SU-DHL-6 (cell line): Measurements from ENCODE around the gene CALM3.

Experiments
- H2AFZ ChIP-seq: fragments of 200-600 bp; sonication (generic); 2 replicates; pipeline ENCODE4 v1.6.1; 2014; ENCODE audit warnings: low read depth, mild to moderate bottlenecking, moderate library complexity, mixed read lengths, antibody characterized with exemption, low read length; ENCODE audit not compliant: severe bottlenecking
- H3F3A ChIP-seq: fragments of 200-600 bp; shearing (Covaris generic); 2 replicates; pipeline ENCODE4 v1.6.0; 2016; ENCODE audit warnings: antibody characterized with exemption, mild to moderate bottlenecking; ENCODE audit not compliant: insufficient read depth
- H3K27ac ChIP-seq: fragments of 200-600 bp; sonication (generic); 2 replicates; pipeline ENCODE4 v1.5.1; 2016; ENCODE audit warnings: low read depth, mild to moderate bottlenecking, low read length, moderate library complexity, mixed read lengths
- H3K27me3 ChIP-seq: fragments of 200-600 bp; sonication (generic), shearing (Covaris generic); 2 replicates; pipeline ENCODE4 v1.6.0; 2014; ENCODE audit warnings: mild to moderate bottlenecking, low read length
- H3K36me3 ChIP-seq: fragments of 200-600 bp; sonication (generic); 2 replicates; pipeline ENCODE4 v1.6.1; 2014; ENCODE audit warnings: mild to moderate bottlenecking, low read length, mixed read lengths
- H3K4me2 ChIP-seq: fragments of 300-600, 200-600 bp; shearing (Covaris generic), sonication (generic); 2 replicates; pipeline ENCODE4 v1.6.0; 2014; ENCODE audit warnings: low read length, low read depth, mild to moderate bottlenecking; ENCODE audit not compliant: poor library complexity, severe bottlenecking
- H3K4me3 ChIP-seq: fragments of 200-600 bp; sonication (generic); 2 replicates; pipeline ENCODE4 v1.5.1; 2014; ENCODE audit warnings: antibody characterized with exemption, low read length, mild to moderate bottlenecking, mixed read lengths; ENCODE audit not compliant: insufficient read depth, poor library complexity, severe bottlenecking
- H3K79me2 ChIP-seq: fragments of 200-600 bp; sonication (generic); 2 replicates; pipeline ENCODE4 v1.6.1; 2014; ENCODE audit warnings: mild to moderate bottlenecking, low read length, moderate library complexity; ENCODE audit not compliant: insufficient read depth
- H3K9ac ChIP-seq: fragments of 200-600 bp; sonication (generic); 2 replicates; pipeline ENCODE4 v1.7.0; 2014; ENCODE audit warnings: mild to moderate bottlenecking, low read length
- H3K9me2 ChIP-seq: fragments of 200-600 bp; sonication (generic); replicated peaks from 2 replicates; pipeline ENCODE4 v1.6.1; 2014; ENCODE audit warnings: low read length; ENCODE audit not compliant: insufficient read depth
- H3K9me3 ChIP-seq: fragments of 200-600 bp; sonication (generic); 2 replicates; pipeline ENCODE4 v1.6.1; 2014; ENCODE audit warnings: low read length, mixed read lengths; ENCODE audit not compliant: insufficient read depth
- H4K20me1 ChIP-seq: fragments of 200-600 bp; sonication (generic); 2 replicates; pipeline ENCODE4 v1.6.1; 2014; ENCODE audit warnings: low read depth, mild to moderate bottlenecking, antibody characterized with exemption, low read length, moderate library complexity, mixed read lengths
- EZH2phosphoT487 ChIP-seq: fragments of 200-600 bp; sonication (generic), shearing (Covaris generic); conservative IDR thresholded peaks from 2 replicates; pipeline ENCODE4 v1.6.1; 2018; ENCODE audit warnings: mild to moderate bottlenecking, antibody characterized with exemption, low read length, moderate library complexity, mixed read lengths
- TF ChIP-seq, protein P1 (sequence below): fragments of 200-600 bp; sonication (generic); IDR thresholded peaks from one replicate; pipeline ENCODE4 v1.5.1; 2017; ENCODE audit warnings: antibody characterized with exemption, mild to moderate bottlenecking, low read length, moderate library complexity; ENCODE audit not compliant: insufficient read depth, poor library complexity, severe bottlenecking

The CALM3 gene

DNA sequence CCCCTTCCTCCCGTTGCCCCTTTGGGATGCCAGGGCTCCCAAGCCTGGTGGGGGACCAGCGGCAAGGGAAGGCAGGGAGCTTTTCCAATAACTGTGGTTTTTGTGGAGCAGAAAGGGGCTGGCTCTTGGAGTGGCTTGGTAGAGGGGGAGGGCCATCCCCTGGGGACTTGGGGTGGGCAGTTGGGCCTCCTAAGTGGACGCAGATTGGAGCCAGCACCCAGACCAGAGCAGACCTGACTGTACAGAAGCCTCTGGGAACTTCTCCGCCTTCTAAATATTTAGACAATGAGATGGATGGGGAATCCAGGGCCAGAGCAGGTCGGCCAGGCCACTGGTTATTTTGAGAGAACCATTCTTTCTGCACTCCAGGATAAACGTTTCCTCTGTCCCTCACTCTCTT, 19.6 kb downstream of the CALM3 start:
- Histone ChIP-seq H3K27me3 (no peaks in the 10 kb centered on the region), H3K36me3 (no peaks in the 10 kb centered on the region), H2AFZ (no peak overlapping the region), H3F3A (no peaks in the 10 kb centered on the region), H3K79me2 (no peaks in the 10 kb centered on the region), H3K9me2 (no peaks in the 10 kb centered on the region), H3K9ac (no peak overlapping the region), H3K27ac (no peak overlapping the region), H3K9me3 (no peaks in the 10 kb centered on the region), H4K20me1 (no peaks in the 10 kb centered on the region), H3K4me2 (no peak overlapping the region), H3K4me3 (no peak overlapping the region)
- TF ChIP-seq, protein P1, sequence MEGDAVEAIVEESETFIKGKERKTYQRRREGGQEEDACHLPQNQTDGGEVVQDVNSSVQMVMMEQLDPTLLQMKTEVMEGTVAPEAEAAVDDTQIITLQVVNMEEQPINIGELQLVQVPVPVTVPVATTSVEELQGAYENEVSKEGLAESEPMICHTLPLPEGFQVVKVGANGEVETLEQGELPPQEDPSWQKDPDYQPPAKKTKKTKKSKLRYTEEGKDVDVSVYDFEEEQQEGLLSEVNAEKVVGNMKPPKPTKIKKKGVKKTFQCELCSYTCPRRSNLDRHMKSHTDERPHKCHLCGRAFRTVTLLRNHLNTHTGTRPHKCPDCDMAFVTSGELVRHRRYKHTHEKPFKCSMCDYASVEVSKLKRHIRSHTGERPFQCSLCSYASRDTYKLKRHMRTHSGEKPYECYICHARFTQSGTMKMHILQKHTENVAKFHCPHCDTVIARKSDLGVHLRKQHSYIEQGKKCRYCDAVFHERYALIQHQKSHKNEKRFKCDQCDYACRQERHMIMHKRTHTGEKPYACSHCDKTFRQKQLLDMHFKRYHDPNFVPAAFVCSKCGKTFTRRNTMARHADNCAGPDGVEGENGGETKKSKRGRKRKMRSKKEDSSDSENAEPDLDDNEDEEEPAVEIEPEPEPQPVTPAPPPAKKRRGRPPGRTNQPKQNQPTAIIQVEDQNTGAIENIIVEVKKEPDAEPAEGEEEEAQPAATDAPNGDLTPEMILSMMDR = no peak
- no peak for TF ChIP-seq EZH2phosphoT487

DNA sequence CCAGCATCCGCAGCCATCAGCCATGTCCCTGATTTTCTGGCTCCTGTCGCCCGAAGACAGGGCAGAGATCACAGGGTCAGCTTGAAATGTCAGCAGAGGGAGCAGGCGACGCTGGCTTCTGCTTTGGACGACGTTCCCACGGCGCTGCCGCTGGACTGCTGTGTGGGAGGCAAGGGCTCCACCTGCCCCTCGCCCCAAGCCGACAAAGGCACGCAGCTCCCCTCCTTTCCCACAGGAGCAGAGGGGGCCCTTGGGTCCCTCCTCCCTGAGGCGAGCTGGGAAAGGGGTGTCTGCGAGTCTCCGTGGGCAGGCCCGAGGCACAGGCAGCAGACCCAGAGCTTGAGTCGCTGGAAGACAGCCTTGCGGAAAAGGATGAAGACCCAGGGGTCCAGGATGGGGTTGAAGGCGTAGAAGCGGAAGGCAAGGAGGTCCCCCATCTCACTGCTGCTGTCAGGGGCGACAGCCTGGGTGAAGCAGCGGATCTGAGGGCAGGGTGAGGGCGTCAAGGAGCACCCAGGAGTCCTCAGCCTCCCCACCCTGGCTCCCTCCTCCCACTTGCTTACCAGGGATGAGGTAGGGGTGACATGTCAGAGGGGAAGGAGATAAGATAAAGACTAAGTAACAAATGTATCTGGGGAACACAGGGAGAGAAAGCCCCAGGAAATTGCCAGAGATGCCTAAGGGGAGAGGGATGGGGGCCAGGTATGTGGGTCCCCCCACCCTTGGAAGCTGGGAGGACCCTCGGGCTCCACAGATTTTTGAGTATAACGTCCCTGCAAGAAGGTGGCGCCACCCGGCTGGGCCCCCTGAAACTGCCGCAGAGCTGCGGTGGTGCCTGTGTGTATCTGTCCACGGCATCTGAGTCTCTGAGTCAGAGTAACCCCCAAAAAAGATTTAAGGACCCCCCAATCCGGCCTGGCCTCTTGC, 20.3 kb downstream of the CALM3 start:
- Histone ChIP-seq H3K27me3 (no peaks in the 10 kb centered on the region), H3F3A (no peaks in the 10 kb centered on the region), H3K4me3 (no peak overlapping the region), H3K4me2 (no peak overlapping the region), H3K27ac (no peak overlapping the region), H2AFZ (no peak overlapping the region), H3K9me3 (no peaks in the 10 kb centered on the region), H3K9me2 (no peaks in the 10 kb centered on the region), H3K79me2 (no peaks in the 10 kb centered on the region), H3K9ac (no peak overlapping the region), H4K20me1 (no peaks in the 10 kb centered on the region), H3K36me3 (no peaks in the 10 kb centered on the region)
- TF ChIP-seq, protein P1 = no peak

DNA sequence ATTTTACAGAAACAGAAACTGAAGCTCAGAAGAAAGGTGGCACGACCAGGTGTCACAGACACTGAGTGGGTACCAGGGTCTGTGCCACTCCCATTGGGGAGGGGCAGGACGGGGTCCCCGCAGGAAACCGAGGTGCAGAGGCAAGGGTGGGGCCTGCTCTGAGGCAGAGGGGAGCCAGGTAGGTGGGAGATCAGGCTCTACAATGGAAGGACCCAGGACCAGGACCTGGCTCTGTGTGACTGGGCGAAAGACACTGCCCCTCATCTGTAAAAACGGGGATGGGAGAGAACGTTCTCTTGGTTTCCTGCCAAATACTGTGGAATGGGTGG, 21.0 kb downstream of the CALM3 start:
- no peaks in the 10 kb centered on the region for H3F3A ChIP-seq
- H3K27ac ChIP-seq = no peak overlapping the region
- no peak overlapping the region for H2AFZ ChIP-seq
- H3K9me3 ChIP-seq = no peaks in the 10 kb centered on the region
- no peaks in the 10 kb centered on the region for H4K20me1 ChIP-seq
- H3K4me2 ChIP-seq = no peak overlapping the region
- H3K9ac ChIP-seq = no peak overlapping the region
- no peak for TF ChIP-seq EZH2phosphoT487
- TF ChIP-seq, protein P1 = no peak
- H3K79me2 ChIP-seq = no peaks in the 10 kb centered on the region
- no peak overlapping the region for H3K4me3 ChIP-seq
- H3K36me3 ChIP-seq = no peaks in the 10 kb centered on the region
- no peaks in the 10 kb centered on the region for H3K9me2 ChIP-seq
- H3K27me3 ChIP-seq = no peaks in the 10 kb centered on the region
